Left forelimb (tissue), 1 donor: ENCODE data around the gene EMC9.

Source experiments
- DNase-seq: peaks from one replicate; pipeline ENCODE4 v3.0.0-alpha.2; 2018; ENCODE audit warnings: low spot score

The EMC9 gene

GRCh38 chr14:24131549-24131966 is 9.8 kb downstream of the EMC9 start:
- peak; percentile 60 for DNase-seq

- peak; percentile 81 for DNase-seq
Observed at GRCh38 chr14:24130717-24131548, 10.5 kb downstream of the EMC9 start.

- DNase-seq = peak; percentile 31
Observed at GRCh38 chr14:24130380-24130716, 11.0 kb downstream of the EMC9 start, which contains the start of gene FITM1. Gene FITM1 (plus strand): TSS chr14:24130659. CDS start chr14:24131564, 905 bp downstream.

GRCh38 chr14:24129410-24129998 is 11.9 kb downstream of the EMC9 start:
- DNase-seq = no peak

- no peak for DNase-seq
Observed at GRCh38 chr14:24127673-24128072, 13.7 kb downstream of the EMC9 start.

GRCh38 chr14:24126939-24127338 is 14.5 kb downstream of the EMC9 start:
- DNase-seq = no peak

GRCh38 chr14:24123424-24124417 is 17.7 kb downstream of the EMC9 start:
- DNase-seq = no peak

GRCh38 chr14:24122898-24123297 is 18.5 kb downstream of the EMC9 start:
- no peak for DNase-seq

GRCh38 chr14:24122416-24122815 is 19.0 kb downstream of the EMC9 start:
- no peak for DNase-seq

- no peak for DNase-seq
Observed at GRCh38 chr14:24121210-24121609, 20.2 kb downstream of the EMC9 start.

- no peak for DNase-seq
Observed at GRCh38 chr14:24119691-24120090, 21.7 kb downstream of the EMC9 start.

- DNase-seq = no peak
Observed at GRCh38 chr14:24117179-24117578, 24.2 kb downstream of the EMC9 start.

GRCh38 chr14:24116128-24116814 is 25.1 kb downstream of the EMC9 start:
- DNase-seq = no peak

GRCh38 chr14:24115422-24116127 is 25.8 kb downstream of the EMC9 start:
- DNase-seq = no peak

GRCh38 chr14:24114532-24115421 is 26.6 kb downstream of the EMC9 start, which contains the start of the genes DCAF11 and NRL:
Gene DCAF11 (plus strand): TSS chr14:24114777. CDS start chr14:24115595, 818 bp downstream.
Gene NRL (minus strand): TSS chr14:24114949. CDS start chr14:24082848, 32,101 bp downstream.
- peak; percentile 99 for DNase-seq

GRCh38 chr14:24113801-24114531 is 27.4 kb downstream of the EMC9 start:
- DNase-seq = no peak

- no peak for DNase-seq
Observed at GRCh38 chr14:24113379-24113800, 28.0 kb downstream of the EMC9 start.

- no peak for DNase-seq
Observed at GRCh38 chr14:24110523-24110922, 30.9 kb downstream of the EMC9 start.

- no peak for DNase-seq
Observed at GRCh38 chr14:24110060-24110459, 31.3 kb downstream of the EMC9 start.
